Measurements from ENCODE around the gene C20orf144. TPM values are rescaled to one million over a fixed set of nuclear protein-coding genes. Genes with fewer than 3 reads are reported as not detected.

Gene C20orf144
- total and polyA plus RNA-seq, 2 experiments from 2014 or later, result 0.26 to 0.66 TPM

GRCh38 chr20:33645072-33645358 lies 17.1 kb upstream of the C20orf144 start:
- no peaks in the 10 kb centered on the region for H3K9me2 ChIP-seq (ENCODE audit: insufficient read depth)
- H4K20me1 ChIP-seq (replicated peaks; ENCODE audit: insufficient read depth), result peaks cover 3% of the 10 kb centered on the region; the same call in 1 of the 2 replicates
- no peaks in the 10 kb centered on the region for H3F3A ChIP-seq (replicated peaks; ENCODE audit: low read depth)
- H3K36me3 Mint-ChIP-seq (ENCODE audit: low read depth), result peaks cover 16% of the 10 kb centered on the region
- H3K4me2 ChIP-seq, result no peak overlapping the region
- no peaks in the 10 kb centered on the region; the same call in 1 of the 2 replicates for H3K4me1 ChIP-seq (ENCODE audit: insufficient read depth)
- H3K79me2 ChIP-seq (replicated peaks; ENCODE audit: insufficient read depth), result no peaks in the 10 kb centered on the region
- DNase-seq (ENCODE audit: low spot score) (no peak), ATAC-seq (no peak)
- H3K4me1 Mint-ChIP-seq, result peaks cover 5% of the 10 kb centered on the region; the same call in 2 of the 3 replicates
- H3K4me3 ChIP-seq, result no peak overlapping the region
- no peak overlapping the region for H3K27ac Mint-ChIP-seq
- no peaks in the 10 kb centered on the region for H3K9me3 Mint-ChIP-seq
- H2AFZ ChIP-seq, result no peak overlapping the region
- H3K36me3 ChIP-seq (ENCODE audit: insufficient read depth), result no peaks in the 10 kb centered on the region
- H3K4me3 Mint-ChIP-seq, result no peak overlapping the region
- H3K27ac ChIP-seq (ENCODE audit: low read depth), result no peak overlapping the region
- H3K27me3 Mint-ChIP-seq (ENCODE audit: insufficient read depth, low read depth, poor library complexity), result peaks cover 3% of the 10 kb centered on the region
- no peaks in the 10 kb centered on the region for H3K27me3 ChIP-seq (ENCODE audit: insufficient read depth)
- TF ChIP-seq EZH2 (IDR thresholded peaks at IDR 0.05; ENCODE audit: low read depth, unreplicated experiment) (no peak), CTCF (conservative IDR thresholded peaks at IDR 0.05; ENCODE audit: low read depth in 2 of 2) (no peak), POLR2AphosphoS5 (IDR thresholded peaks at IDR 0.05; ENCODE audit: low read depth) (no peak), ETS1 (IDR thresholded peaks at IDR 0.05) (no peak), EZH2phosphoT487 (IDR thresholded peaks at IDR 0.05; ENCODE audit: unreplicated experiment) (no peak), REST (IDR thresholded peaks at IDR 0.05; ENCODE audit: unreplicated experiment) (no peak), ZNF462 (CRISPR knock-in tag; IDR thresholded peaks at IDR 0.05) (no peak), NANOG (IDR thresholded peaks at IDR 0.05; ENCODE audit: borderline replicate concordance) (no peak), STAT1 (IDR thresholded peaks at IDR 0.05; ENCODE audit: unreplicated experiment) (no peak), ZNF331 (CRISPR knock-in tag; IDR thresholded peaks at IDR 0.05; ENCODE audit: low read depth) (no peak), JUNB (IDR thresholded peaks at IDR 0.05; ENCODE audit: unreplicated experiment) (no peak), CREB1 (CRISPR knock-in tag; IDR thresholded peaks at IDR 0.05; ENCODE audit: low read depth) (no peak)
